Body of pancreas (tissue), 4 donors: ENCODE measurements around the gene DIAPH1. TPM values are rescaled to one million over a fixed set of nuclear protein-coding genes. Genes with fewer than 3 reads are reported as not detected.

Experiments used
- ATAC-seq: fragments of 150-250 bp; one replicate; pipeline ENCODE4 v1.9.1; 2016
- DNase-seq, 4 donors: peaks; one replicate each; pipeline ENCODE4 v3.0.0-alpha.2; 2019
- H3K27ac ChIP-seq, 4 donors: fragments of 200-600 bp; sonication (generic); 1 replicate in 3 of 4; 2 replicates in 1 of 4; pipeline versions ENCODE4 v1.5.1 to v1.6.1; 2016 to 2019; ENCODE audit warnings: mild to moderate bottlenecking in 1 of 4, mixed read lengths in 1 of 4, moderate library complexity in 1 of 4
- H3K27me3 ChIP-seq, 2 donors: fragments of 200-600 bp; sonication (generic); one replicate each; pipeline ENCODE4 v1.6.0; 2016; ENCODE audit warnings: mild to moderate bottlenecking in 1 of 2
- H3K36me3 ChIP-seq, 2 donors: fragments of 200-600 bp; sonication (generic); replicated peaks in 1 of 2; 2 replicates each; pipeline ENCODE4 v1.5.1; 2016; ENCODE audit warnings: low read depth in 2 of 2; ENCODE audit not compliant: insufficient read depth in 1 of 2
- H3K4me1 ChIP-seq: fragments of 200-600 bp; sonication (generic); one replicate; pipeline ENCODE4 v1.6.0; 2016
- H3K4me3 ChIP-seq, 2 donors: fragments of 200-600 bp; sonication (generic); 1 replicate in 1 of 2; 2 replicates in 1 of 2; pipeline ENCODE4 v1.5.1; 2016 to 2019
- H3K9me3 ChIP-seq, 3 donors: fragments of 200-600 bp; sonication (generic); 1 replicate in 2 of 3; 2 replicates in 1 of 3; pipeline ENCODE4 v1.5.1; 2016
- POLR2A ChIP-seq, 3 donors: fragments of 450-650 bp; IDR thresholded peaks; one replicate each; pipeline ENCODE4 v1.6.1; 2016; ENCODE audit warnings: antibody characterized with exemption in 3 of 3, mild to moderate bottlenecking in 2 of 3
- WGBS, 2 donors: methylation state at CpG; one replicate each; pipeline ENCODE4 v1.1.5; 2017; 5-methylcytosine and 5-hydroxymethylcytosine counted together
- intact Hi-C: fragments of 100-400 bp; cut with DNase I; formaldehyde crosslinking; loops from one replicate; pipeline ENCODE4 v1.15.1; 2023
- total RNA-seq, 2 donors: library from RNA; depleted of rRNA; stranded (reverse); fragments of >200 nt; gene quantifications; one replicate each; pipeline ENCODE4 v1.1.0, GENCODE V29; 2016
- TF ChIP-seq, protein P1 (sequence below), 7 experiments: fragments of 450-650 bp in 4 of 7; fragments of 200-600 bp in 3 of 7; sonication (generic) in 3 of 7; IDR thresholded peaks; one replicate each; pipeline ENCODE4 v1.5.1; 2016 to 2019; ENCODE audit warnings: antibody characterized with exemption in 7 of 7

The DIAPH1 gene
- total RNA-seq, 2 donors from 2014 or later, result 28.3 to 47.0 TPM

DNA sequence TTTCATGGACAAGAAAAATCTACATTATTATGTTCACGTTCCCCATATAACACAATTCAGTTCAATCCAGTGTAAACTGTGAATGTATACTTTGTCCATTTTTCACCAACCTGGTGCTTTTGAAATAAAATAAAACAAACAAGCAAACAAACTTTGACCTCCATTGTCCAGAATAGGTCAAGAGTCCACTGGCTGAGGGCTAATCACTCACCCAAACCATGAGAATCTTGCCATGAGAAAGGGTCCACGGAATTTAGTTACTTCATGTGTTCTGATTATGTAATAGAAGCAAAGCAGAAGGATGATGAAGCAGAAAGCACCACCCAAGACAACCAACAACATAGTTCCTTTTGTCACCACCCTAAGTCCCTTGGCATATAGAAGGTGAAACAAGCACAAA is 28.7 kb downstream of the DIAPH1 start:
- peaks cover 10% of the 10 kb centered on the region for H3K4me1 ChIP-seq
- no peak overlapping the region for H3K27ac ChIP-seq
- WGBS, 2 donors, result 46 to 60% methylated on average over 2 of the region's 2 CpGs
- H3K4me3 ChIP-seq, result no peak overlapping the region
- intact Hi-C loops, result no loop called here
- TF ChIP-seq, protein P1, sequence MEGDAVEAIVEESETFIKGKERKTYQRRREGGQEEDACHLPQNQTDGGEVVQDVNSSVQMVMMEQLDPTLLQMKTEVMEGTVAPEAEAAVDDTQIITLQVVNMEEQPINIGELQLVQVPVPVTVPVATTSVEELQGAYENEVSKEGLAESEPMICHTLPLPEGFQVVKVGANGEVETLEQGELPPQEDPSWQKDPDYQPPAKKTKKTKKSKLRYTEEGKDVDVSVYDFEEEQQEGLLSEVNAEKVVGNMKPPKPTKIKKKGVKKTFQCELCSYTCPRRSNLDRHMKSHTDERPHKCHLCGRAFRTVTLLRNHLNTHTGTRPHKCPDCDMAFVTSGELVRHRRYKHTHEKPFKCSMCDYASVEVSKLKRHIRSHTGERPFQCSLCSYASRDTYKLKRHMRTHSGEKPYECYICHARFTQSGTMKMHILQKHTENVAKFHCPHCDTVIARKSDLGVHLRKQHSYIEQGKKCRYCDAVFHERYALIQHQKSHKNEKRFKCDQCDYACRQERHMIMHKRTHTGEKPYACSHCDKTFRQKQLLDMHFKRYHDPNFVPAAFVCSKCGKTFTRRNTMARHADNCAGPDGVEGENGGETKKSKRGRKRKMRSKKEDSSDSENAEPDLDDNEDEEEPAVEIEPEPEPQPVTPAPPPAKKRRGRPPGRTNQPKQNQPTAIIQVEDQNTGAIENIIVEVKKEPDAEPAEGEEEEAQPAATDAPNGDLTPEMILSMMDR (IDR thresholded peaks at IDR 0.05), result no peak
- TF ChIP-seq POLR2A (IDR thresholded peaks at IDR 0.05), result no peak
- H3K36me3 ChIP-seq, result peaks cover 0 to 11% of the 10 kb centered on the region in 2 donors
- H3K27me3 ChIP-seq, result no peaks in the 10 kb centered on the region
- no peaks in the 10 kb centered on the region for H3K9me3 ChIP-seq
- ATAC-seq, result no peak
- DNase-seq, result no peak

DNA sequence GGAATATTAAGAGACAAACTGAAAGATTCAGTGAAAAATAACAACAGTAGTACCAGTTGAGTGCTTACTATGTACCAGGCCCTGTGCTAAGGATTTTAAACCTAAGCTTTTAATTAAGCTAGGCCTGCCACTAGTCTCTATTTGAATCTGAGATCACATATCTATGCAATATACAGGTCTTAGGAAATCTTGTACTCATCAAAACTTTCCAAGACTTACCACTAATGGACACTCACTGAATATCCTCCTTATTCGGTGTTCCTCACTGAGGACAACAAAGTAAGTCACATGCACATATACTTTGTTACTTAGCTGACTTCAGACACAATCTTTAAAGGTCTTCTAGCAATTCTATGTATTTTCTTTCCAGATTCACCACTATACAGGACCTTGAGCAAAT is 32.6 kb downstream of the DIAPH1 start:
- intact Hi-C loops, result loop anchor here (5.0 kb wide), 1 partner anchor 41 kb away; no protein-coding TSS in a partner anchor
- peaks cover 5% of the 10 kb centered on the region for H3K4me1 ChIP-seq
- H3K27me3 ChIP-seq, result no peaks in the 10 kb centered on the region
- H3K36me3 ChIP-seq, result peaks cover 0 to 31% of the 10 kb centered on the region in 2 donors
- WGBS, 2 donors, result 80 to 91% methylated on average over 1 of the region's 1 CpG
- ATAC-seq (no peak), DNase-seq (no peak)
- H3K9me3 ChIP-seq, result no peaks in the 10 kb centered on the region
- H3K27ac ChIP-seq, result no peak overlapping the region
- TF ChIP-seq POLR2A (IDR thresholded peaks at IDR 0.05), result no peak
- TF ChIP-seq, protein P1 (IDR thresholded peaks at IDR 0.05), result no peak
- H3K4me3 ChIP-seq, result no peak overlapping the region

DNA sequence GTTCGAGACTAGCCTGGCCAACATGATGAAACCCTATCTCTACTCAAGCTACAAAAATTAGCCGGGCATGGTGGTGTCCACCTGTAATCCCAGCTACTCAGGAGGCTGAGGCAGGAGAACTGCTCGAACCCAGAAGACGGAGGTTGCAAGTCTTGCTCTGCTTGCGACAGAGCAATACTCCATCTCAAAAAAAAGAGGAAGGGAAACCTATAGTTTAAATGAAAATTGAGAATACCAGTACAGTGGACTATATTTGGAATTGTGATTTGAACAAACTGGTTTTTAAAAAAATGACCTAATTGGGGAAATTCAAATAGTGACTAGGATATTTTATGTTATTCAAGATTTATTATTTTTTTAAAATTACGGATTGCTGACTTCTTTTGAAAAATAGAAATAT is 33.2 kb downstream of the DIAPH1 start:
- intact Hi-C loops, result loop anchor here (5.0 kb wide), 1 partner anchor 42 kb away; no protein-coding TSS in a partner anchor
- TF ChIP-seq, protein P1 (IDR thresholded peaks at IDR 0.05), result no peak
- TF ChIP-seq POLR2A (IDR thresholded peaks at IDR 0.05), result no peak

DNA sequence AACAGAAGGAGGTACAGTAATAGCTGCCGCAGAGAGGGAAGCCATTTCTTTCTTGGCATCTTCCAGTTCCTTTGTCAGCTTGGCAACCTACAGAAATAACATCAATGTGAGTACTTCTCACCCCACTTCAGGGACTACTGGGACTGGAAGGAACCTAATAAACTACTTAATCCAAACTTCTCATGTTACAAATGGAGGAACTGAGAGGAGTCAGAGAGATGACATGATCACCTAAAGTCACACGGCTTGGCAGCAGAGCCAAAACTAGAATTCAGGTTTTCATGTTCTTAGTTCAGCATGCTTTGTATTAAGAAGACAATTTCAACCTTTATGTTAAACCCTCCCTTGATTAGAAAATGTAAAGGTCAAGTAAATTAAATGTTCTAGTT is 44.7 kb downstream of the DIAPH1 start:
- no peak for ATAC-seq
- intact Hi-C loops, result no loop called here

More for the DNA sequence above, 33.2 kb downstream of the DIAPH1 start:
- H3K4me3 ChIP-seq, result no peak overlapping the region
- peaks cover 0 to 36% of the 10 kb centered on the region in 2 donors for H3K36me3 ChIP-seq
- no peak for DNase-seq
- 80 to 88% methylated on average over 6 of the region's 6 CpGs for WGBS, 2 donors
- H3K4me1 ChIP-seq, result peaks cover 5% of the 10 kb centered on the region
- no peaks in the 10 kb centered on the region for H3K27me3 ChIP-seq
- no peaks in the 10 kb centered on the region for H3K9me3 ChIP-seq
- no peak overlapping the region for H3K27ac ChIP-seq
- no peak for ATAC-seq

More for the DNA sequence above, 44.7 kb downstream of the DIAPH1 start:
- Histone ChIP-seq H3K4me1 (no peaks in the 10 kb centered on the region), H3K36me3 (peaks cover 21 to 69% of the 10 kb centered on the region in 2 donors), H3K27me3 (no peaks in the 10 kb centered on the region), H3K27ac (no peak overlapping the region), H3K4me3 (no peak overlapping the region), H3K9me3 (no peaks in the 10 kb centered on the region)
- no peak for DNase-seq
- WGBS, 2 donors, result 73 to 82% methylated on average over 2 of the region's 2 CpGs
- TF ChIP-seq, protein P1 (IDR thresholded peaks at IDR 0.05), result no peak
- TF ChIP-seq POLR2A (IDR thresholded peaks at IDR 0.05), result no peak
